Hematopoietic multipotent progenitor cell treated with erythropoietin and hydrocortisone succinate and interleukin-3 and kit ligand, for 15 days (in vitro differentiated cells): ENCODE results near the gene ZIC5.

Experiments used
- DNase-seq: peaks from one replicate; pipeline ENCODE4 v3.0.0-alpha.2; 2015; ENCODE audit warnings: low spot score

Gene ZIC5

DNA sequence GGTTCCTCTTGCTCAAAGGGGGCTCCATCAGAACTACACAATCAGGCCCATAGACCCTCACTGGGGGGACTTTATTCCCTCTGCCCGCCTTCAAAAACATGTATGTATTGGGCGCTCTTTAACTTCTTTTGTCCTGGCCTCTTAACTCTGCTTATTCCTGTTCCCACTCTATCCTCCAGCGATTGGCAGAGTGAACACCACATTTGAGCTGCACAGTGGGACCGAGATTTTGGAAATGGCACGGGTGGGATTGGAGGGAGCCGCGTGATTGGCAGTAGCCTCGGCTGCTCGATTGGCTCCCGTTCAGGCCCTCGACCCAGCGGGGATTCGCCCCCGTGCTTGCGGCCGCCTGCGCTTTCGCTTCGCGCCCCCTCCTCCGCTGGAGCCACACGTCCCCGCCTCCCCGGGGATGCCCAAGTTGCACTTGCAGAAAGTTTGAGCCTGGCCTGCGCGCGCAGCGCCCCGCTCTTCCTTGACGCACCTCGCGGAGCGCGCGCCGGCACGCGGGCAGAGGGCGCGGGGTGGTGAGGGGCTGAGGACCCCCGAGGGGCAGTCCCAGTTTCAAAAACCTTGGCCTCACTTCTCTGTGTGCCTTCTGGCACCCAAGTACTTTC, at the start of gene ZIC5:
Gene ZIC5, minus strand, starts transcription at position 192 of the 614 bp plus-strand sequence. Its CDS starts 164 bp downstream, at position 28.
- no peak for DNase-seq

- DNase-seq = no peak
These were observed 48.3 kb upstream of the ZIC5 start for GRCh38 chr13:100019780-100020356.

DNA sequence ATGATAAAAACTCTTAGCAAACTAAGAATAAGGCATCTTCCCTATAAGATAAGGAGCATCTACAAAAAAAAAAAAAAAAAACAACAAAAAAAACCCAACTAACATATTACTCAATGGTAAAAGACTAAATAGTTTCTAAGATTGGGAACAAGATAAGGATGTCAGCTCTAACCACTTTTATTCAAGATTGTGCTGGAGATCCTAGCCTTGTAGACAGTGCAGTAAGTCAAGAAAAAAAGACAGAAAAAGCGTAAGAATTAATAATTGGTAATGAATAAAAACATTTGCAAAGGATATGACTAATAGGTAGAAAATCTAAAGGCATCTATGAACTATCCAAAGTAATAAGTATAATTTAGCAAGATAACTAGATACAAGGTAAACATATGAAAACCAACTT, 43.1 kb upstream of the ZIC5 start:
- no peak for DNase-seq

- no peak for DNase-seq
These were observed 26.7 kb upstream of the ZIC5 start for GRCh38 chr13:99998261-99998660.

GRCh38 chr13:99997702-99998214, 26.2 kb upstream of the ZIC5 start:
- DNase-seq = no peak

GRCh38 chr13:99996381-99996973, 24.9 kb upstream of the ZIC5 start:
- no peak for DNase-seq

- no peak for DNase-seq
These were observed 24.2 kb upstream of the ZIC5 start for GRCh38 chr13:99995589-99996380.

- DNase-seq = no peak
These were observed 23.6 kb upstream of the ZIC5 start for GRCh38 chr13:99995104-99995588.

- DNase-seq = no peak
These were observed 23.1 kb upstream of the ZIC5 start for GRCh38 chr13:99994638-99995020.

- no peak for DNase-seq
These were observed 22.4 kb upstream of the ZIC5 start for GRCh38 chr13:99993660-99994637.

DNA sequence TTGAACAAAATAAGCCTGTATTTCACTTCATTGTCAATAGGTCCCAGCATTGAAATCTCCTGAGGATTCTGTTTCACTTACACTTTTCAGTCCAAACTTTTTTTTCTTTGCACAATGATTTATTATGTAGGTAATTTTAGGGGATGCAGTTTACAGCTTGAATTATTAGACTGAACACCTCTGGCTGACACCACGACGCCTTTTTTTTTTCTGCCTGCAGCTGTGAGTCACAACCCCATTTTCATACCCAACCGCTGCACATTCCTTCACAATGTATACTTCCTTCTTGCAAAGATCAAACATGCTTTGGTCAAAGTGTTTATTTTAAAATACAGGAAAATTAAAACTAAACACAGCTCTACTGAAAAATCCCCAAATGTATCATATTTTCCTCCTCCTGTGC, 21.4 kb upstream of the ZIC5 start:
- no peak for DNase-seq

DNA sequence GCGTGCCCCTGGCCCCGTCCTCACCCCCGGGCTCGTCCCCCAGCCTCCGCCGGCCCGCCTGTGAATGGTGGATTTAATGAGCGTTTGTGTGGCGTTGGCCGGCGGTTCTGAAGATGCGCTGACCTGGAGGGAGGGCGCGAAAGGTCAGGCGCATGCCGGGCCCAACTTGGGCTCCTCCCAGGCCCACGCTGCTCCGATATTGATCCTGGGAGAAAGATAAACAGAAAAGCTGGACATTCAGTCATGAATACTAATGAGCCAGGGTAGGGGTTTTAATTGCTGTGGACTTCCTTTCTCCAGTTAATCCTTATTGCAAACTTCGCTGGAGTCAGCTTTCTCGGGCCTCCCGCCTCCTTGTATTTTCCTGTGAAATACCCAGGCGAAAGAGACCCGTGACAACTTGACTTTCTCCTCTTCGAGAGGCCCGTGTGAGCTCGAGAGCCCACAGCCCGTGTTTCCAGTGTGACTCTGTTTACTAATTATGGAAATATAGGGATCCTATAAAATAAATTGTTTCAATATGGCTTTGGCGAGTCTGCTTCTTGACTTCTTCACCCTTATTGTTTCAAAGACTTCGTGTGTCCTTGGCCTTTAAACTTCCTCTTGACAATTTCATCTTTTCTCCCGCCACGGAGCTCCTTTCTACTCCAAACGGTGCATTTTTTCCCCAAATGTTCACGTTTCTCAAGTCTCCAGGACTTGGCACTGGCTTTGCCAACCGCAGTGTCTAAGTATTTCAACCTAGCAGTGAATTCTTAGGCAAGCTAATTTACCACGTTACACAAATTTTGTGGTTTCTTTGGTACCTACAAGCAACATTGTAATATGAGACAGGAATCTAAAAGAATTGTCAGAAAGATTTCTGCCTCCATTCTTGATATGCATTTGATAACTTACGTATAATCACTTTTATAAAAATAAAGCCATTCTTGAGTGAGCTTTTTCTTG, 20.5 kb upstream of the ZIC5 start:
- no peak for DNase-seq

- no peak for DNase-seq
These were observed 19.7 kb upstream of the ZIC5 start for GRCh38 chr13:99991013-99991827.

- no peak for DNase-seq
These were observed 18.8 kb upstream of the ZIC5 start for GRCh38 chr13:99990126-99990977.

DNA sequence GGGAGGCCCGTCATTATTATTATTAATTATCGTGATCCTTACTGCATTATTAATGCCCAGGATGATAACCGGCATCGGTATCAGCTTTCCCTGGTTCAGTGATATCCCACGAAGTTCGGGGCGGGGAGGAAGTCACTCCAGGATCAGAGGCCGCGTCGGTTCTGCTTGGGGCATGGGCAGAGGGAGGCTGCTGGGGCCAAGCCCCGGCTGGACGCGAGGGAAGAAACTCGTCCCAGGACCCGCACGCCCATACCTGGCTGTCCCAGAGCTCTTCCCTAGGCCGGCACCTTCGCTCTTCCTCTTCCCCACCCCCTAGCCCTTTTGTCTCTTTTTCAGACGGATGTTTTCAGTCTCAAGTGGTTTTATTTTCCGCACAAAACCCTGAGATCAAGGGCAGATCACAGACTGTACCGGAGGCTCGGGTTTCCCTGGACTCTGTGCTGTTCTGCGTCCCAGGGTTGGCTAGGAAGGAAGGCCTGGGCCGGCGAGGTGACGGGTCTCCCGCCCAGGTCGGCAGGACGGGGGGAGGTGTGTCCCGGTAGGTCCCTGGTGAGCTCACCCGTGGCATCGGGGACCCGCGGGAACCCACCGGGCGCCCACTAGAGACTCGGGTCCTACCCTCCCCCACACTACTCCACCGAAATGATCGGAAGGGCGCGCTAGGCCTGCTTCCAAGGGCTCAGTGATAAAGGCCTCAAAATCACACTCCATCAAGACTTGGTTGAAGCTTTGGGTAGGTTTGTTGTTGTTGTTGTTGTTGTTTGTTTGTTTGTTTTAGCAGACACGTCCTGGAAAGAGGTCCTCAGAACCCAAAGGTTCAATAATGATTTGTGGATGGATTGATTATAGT, 17.9 kb upstream of the ZIC5 start:
- DNase-seq = no peak

DNA sequence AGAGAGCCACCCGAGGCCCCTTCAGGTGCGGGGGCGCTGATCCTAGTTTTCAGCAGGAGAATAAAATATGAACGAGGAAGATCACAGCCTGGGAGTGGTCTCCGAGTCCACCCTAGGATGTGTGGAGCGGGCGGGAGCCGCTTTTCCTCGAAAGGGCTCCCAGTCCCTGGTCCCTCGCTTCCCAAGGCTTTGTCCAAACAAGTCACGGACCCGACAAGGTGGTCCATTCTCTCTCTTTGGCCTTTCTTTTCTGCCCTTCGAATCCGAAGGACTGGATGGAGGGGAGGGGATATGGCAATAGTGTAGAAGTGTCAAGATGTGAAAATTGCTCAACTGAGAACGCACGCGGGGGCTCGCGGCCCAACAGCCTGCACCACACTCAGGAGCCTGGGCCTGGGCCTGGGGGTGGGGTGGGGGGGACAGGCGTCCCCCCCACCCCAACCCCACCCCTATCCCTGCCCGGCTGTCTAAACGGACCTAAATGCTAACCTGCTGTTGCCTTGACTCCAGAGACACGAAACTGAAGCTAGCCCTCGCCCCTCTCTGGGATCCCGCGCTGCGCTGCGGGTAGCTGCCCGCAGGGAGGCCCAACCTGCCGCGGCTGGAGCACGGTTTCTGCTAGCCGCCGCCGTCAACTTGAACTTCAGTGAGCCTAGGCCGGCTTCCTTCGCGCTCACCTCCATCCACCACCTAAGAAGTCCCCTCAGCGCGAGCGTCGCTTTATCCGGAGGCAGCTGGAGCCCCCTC, 17.1 kb upstream of the ZIC5 start:
- no peak for DNase-seq
